HG03457 (cell line): ENCODE data around the gene FCER2.

Experiments
- ATAC-seq: cut with Tn5 transposase; IDR thresholded peaks from one replicate; pipeline ENCODE4 v1.9.1; 2021; ENCODE audit warnings: moderate number of reproducible peaks; ENCODE audit not compliant: unreplicated experiment

Gene FCER2

GRCh38 chr19:7733376-7733775, 31.4 kb upstream of the FCER2 start:
- ATAC-seq = no peak

GRCh38 chr19:7732045-7732444, 30.1 kb upstream of the FCER2 start, which contains the start of gene CLEC4G:
Gene CLEC4G, minus strand, starts transcription at chr19:7732110. Its CDS starts 8 bp downstream, at chr19:7732102.
- ATAC-seq = no peak

- ATAC-seq = no peak
These were observed 29.7 kb upstream of the FCER2 start for GRCh38 chr19:7731615-7732014.

DNA sequence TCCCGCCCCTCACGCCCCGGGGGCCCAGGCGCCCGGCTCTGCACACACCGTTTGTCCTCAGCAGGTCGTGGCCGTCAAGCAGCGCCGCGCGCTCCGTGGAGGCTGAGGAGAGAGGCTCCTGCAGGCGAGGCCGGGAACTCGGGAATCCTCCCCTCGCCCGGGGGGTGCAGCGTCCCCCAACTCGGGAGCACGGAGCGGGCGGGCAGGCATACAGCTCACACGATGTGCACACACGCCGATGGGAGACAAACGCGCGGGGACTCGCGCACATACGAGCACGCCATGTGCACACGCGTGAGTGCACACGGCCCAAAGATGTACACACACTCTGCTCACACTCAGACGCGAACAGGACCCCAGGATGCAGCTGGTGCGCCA, 29.3 kb upstream of the FCER2 start:
- no peak for ATAC-seq

DNA sequence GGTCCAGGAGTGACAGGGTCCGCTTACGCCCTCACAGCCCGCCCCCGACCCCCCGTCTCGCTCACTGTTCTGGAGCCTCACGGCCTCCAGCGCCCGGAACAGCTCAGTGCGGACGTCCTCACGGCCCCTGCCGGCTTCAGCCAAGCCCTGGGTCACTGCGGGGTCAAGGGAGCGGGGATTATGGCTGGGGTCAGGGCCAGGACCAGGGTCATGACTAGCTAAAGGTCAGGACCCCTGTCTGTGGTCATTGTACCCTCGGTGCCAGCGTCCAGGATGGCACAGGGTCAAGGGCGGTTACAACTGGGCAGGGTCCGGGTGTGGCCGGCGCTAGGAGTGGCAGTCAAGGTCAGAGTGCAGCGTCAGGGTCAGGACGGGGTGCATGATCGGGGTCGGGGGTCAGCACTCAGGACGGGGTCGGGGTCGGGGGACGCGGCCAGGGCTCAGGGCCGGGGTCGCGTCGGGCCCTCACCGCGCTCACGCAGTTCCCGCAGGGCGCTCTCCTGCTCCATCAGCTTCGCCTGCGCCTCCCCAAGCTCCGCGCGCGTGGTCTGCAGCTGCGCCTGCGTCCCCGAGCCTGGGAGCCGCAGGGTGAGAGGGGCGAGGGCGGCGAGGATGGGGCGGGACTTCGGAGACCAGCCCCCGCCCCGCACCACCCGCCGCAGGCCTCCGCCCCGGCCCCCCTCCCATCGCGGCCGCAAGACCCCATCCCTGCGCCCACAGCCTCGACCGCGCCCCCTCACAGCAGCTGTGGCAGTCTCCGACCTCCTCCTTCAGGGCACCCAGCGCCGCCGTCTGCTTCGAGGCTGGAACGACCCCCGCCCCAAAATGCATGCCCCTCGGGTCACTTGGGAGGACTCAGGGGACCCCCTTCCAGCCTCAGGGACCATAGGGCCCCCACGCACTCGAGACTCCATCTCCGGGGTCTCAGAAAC, 28.6 kb upstream of the FCER2 start:
- no peak for ATAC-seq

- ATAC-seq = no peak
These were observed 27.9 kb upstream of the FCER2 start for GRCh38 chr19:7729831-7730285.

- ATAC-seq = no peak
These were observed 27.3 kb upstream of the FCER2 start for GRCh38 chr19:7729211-7729610.

DNA sequence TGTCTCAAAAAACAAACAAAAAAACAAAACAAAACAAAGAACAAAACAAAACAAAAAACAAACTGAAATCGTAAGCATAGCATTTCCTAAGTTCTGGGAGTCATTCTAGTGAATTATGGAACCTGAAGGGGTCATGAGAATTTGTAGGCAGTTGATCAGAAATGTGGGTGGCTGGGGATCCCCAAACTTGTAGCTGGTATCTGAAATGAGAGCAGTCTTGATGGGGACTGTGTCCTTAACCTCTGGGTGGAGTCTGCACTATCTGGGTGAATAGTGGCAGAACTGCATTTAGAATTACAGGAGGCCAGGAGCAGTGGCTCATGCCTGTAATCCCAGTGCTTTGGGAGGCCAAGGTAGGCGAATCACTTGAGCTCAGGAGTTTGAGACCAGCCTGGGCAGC, 23.9 kb upstream of the FCER2 start:
- ATAC-seq = no peak

GRCh38 chr19:7722231-7722651, 20.3 kb upstream of the FCER2 start:
- no peak for ATAC-seq

DNA sequence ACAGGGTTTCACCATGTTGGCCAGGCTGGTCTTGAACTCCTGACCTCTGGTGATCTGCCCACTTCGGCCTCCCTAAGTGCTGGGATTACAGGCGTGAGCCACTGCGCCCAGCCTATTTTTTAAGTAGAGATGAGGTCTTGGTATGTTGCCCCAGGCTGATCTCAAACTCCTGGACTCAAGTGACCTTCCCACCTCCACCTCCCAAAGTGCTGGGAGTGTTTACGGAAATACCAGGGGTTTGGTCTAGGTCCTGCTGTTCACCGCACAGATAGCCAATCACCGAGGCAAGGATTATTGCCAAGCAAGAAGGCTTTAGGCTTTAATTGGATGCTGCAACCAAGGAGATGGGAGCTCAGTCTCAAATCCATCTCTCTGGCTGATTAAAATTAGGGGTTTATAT, 18.4 kb upstream of the FCER2 start:
- ATAC-seq = no peak

- ATAC-seq = no peak
These were observed 16.7 kb upstream of the FCER2 start for GRCh38 chr19:7718668-7719067.

- ATAC-seq = no peak
These were observed 14.8 kb upstream of the FCER2 start for GRCh38 chr19:7716762-7717161.

DNA sequence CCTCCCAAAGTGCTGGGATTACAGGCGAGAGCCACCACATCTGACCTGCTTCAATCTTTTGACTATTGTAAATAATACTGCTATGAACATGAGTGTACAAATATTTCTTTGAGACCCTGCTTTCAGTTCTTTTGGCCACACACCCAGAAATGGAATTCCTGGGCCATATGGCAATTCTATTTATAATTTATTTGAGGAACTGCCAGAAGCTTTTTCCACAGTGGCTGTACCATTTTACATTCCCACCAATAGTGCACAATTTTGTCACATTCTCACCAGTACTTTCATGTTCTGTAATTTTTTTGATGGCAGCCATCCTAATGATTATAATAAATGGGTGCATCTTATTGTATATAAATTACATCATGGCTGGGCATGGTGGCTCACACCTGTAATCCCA, 13.7 kb upstream of the FCER2 start:
- ATAC-seq = no peak

DNA sequence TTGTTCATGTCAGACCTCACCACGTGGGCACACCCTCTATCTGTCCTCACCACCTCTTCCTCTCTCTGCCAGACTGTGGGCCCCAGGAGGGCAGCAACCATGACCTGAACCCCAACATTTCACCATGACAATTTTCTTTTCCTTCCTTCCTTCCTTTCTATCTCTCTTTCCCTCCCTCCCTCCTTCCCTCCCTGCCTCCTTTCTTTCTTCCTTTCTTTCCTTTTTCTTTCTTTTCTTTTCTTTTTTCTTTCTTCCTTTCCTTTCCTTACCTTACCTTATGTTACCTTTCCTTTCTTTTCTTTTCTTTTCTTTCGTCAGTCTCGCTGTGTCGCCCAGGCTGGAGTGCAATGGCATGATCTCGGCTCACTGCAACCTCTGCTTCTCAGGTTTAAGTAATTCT, 8.7 kb upstream of the FCER2 start:
- no peak for ATAC-seq

DNA sequence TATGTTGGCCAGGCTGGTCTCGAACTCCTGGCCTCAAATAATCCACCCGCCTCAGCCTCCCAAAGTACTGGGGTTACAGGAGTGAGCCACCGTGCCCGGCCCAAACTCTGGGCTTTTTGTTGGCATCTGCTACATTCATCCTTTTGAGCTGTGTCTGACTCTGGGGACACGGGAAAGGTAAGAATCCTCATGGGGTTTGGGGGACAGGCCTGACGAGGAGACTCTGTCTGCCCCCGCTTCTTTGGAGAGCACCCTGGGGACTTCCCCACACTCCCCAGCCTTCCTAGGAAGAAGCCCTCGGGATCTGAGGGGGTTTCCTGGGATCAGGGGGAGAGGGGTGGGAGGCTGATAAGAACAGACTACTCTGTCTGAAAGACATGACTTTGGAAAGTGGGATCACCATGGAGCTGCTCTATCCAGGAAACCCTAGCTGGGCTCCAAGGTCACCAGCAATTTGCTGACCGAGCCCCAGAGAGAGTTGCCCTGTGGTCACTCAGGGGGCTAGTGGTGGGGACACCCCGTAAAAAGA, 8.1 kb upstream of the FCER2 start:
- ATAC-seq = no peak

GRCh38 chr19:7706955-7707456, 5.1 kb upstream of the FCER2 start:
- ATAC-seq = no peak

- no peak for ATAC-seq
These were observed 4.4 kb upstream of the FCER2 start for GRCh38 chr19:7706188-7706954.

GRCh38 chr19:7705387-7706187, 3.7 kb upstream of the FCER2 start:
- ATAC-seq = no peak

GRCh38 chr19:7704280-7705060, 2.5 kb upstream of the FCER2 start:
- ATAC-seq = no peak

- no peak for ATAC-seq
These were observed 1.4 kb upstream of the FCER2 start for GRCh38 chr19:7703332-7703731.
